Stimulated activated memory B cell treated with anti-CD40 and anti-IgM and Interleukin-4, amounts not matched to agents 10 μg/mL and 1 μg/mL and 100 μg/mL, for 72 hours (primary cell): ENCODE measurements around the gene CGN.
A peak's percentile ranks its signal among the peaks of the same experiment; 100 is the strongest.

Experiments
- ATAC-seq: fragments of 150-1000 bp; cut with Tn5 transposase; 2 replicates; pipeline ENCODE4 v1.10.0; 2021
- H3K27ac Mint-ChIP-seq: one replicate; pipeline ENCODE4 v1.8.0; 2022; ENCODE audit warnings: mild to moderate bottlenecking, mixed read lengths
- H3K27me3 Mint-ChIP-seq: one replicate; pipeline ENCODE4 v1.8.0; 2022; ENCODE audit warnings: mixed read lengths
- H3K36me3 Mint-ChIP-seq: one replicate; pipeline ENCODE4 v1.8.0; 2022; ENCODE audit warnings: mixed read lengths
- H3K4me1 Mint-ChIP-seq: one replicate; pipeline ENCODE4 v1.8.0; 2022; ENCODE audit warnings: mixed read lengths
- H3K4me3 Mint-ChIP-seq: one replicate; pipeline ENCODE4 v1.8.0; 2022; ENCODE audit warnings: mild to moderate bottlenecking, moderate library complexity, mixed read lengths
- H3K9me3 Mint-ChIP-seq: one replicate; pipeline ENCODE4 v1.8.0; 2022; ENCODE audit warnings: mixed read lengths

Gene CGN, protein sequence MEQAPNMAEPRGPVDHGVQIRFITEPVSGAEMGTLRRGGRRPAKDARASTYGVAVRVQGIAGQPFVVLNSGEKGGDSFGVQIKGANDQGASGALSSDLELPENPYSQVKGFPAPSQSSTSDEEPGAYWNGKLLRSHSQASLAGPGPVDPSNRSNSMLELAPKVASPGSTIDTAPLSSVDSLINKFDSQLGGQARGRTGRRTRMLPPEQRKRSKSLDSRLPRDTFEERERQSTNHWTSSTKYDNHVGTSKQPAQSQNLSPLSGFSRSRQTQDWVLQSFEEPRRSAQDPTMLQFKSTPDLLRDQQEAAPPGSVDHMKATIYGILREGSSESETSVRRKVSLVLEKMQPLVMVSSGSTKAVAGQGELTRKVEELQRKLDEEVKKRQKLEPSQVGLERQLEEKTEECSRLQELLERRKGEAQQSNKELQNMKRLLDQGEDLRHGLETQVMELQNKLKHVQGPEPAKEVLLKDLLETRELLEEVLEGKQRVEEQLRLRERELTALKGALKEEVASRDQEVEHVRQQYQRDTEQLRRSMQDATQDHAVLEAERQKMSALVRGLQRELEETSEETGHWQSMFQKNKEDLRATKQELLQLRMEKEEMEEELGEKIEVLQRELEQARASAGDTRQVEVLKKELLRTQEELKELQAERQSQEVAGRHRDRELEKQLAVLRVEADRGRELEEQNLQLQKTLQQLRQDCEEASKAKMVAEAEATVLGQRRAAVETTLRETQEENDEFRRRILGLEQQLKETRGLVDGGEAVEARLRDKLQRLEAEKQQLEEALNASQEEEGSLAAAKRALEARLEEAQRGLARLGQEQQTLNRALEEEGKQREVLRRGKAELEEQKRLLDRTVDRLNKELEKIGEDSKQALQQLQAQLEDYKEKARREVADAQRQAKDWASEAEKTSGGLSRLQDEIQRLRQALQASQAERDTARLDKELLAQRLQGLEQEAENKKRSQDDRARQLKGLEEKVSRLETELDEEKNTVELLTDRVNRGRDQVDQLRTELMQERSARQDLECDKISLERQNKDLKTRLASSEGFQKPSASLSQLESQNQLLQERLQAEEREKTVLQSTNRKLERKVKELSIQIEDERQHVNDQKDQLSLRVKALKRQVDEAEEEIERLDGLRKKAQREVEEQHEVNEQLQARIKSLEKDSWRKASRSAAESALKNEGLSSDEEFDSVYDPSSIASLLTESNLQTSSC

DNA sequence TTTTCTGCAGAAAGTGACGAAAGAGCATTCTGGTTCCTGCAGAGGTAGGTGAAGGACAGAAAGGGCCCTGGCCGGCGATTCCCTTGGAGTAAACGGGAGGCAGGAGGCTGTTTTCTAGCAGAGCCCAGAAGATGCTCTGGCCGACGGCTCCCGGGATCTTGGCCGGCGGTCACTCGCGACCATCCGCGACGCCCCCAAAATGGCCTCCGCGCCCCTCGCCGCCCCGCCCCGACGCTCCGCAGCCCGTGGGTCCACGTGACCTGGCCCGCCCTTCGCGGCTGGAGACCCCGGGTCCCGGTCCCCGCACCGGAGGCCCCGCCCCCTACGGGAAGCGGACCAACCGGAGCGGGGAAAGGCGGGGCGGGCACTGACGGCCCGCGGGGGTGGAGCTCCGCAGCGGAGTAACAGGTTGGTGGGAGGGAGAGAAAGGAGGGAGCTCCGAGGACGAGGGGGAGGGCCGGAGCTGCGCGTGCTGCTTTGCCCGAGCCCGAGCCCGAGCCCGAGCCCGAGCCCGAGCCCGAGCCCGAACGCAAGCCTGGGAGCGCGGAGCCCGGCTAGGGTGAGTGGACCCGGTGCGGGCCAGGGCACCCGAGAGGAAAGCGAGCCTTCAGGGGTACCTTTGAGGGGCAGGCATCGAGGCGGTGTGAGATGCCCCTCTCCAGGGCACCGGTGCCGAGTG lies at the start of gene CGN:
Gene CGN, plus strand, starts transcription at position 431 of the 679 bp plus-strand sequence. CDS start 7,133 bp downstream, outside the sequence.
- Mint-ChIP-seq H3K4me1 (peaks cover 34% of the 10 kb centered on the region), H3K27me3 (no peaks in the 10 kb centered on the region), H3K36me3 (no peaks in the 10 kb centered on the region), H3K9me3 (no peaks in the 10 kb centered on the region), H3K4me3 (peak within 1 kb of the TSS; percentile 94), H3K27ac (peak within 1 kb of the TSS; percentile 57)
- ATAC-seq, result peak; percentile 97

DNA sequence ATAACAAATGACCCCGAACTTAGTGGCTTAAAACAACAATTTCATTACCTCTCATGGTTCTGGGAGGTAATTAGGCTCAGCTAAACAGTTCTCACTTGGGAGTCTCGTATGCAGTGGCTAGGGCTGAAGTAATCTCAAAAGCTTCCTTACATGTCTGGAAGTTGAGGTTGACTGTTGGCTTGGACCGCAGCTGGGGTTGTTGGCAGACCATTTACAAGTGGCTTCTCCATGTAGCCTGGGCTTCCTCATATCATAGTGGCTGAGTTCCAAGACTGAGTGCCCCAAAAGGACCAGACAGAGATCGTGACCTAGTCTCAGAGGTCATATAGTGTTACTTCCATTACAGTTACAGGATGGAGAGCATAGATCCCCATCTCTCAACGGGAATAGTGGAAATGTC lies 49.5 kb upstream of the CGN start:
- Mint-ChIP-seq H3K9me3 (no peaks in the 10 kb centered on the region), H3K4me3 (no peak overlapping the region), H3K27ac (no peak overlapping the region), H3K4me1 (peaks cover 8% of the 10 kb centered on the region), H3K36me3 (no peaks in the 10 kb centered on the region), H3K27me3 (peaks cover 31% of the 10 kb centered on the region)
- no peak for ATAC-seq

DNA sequence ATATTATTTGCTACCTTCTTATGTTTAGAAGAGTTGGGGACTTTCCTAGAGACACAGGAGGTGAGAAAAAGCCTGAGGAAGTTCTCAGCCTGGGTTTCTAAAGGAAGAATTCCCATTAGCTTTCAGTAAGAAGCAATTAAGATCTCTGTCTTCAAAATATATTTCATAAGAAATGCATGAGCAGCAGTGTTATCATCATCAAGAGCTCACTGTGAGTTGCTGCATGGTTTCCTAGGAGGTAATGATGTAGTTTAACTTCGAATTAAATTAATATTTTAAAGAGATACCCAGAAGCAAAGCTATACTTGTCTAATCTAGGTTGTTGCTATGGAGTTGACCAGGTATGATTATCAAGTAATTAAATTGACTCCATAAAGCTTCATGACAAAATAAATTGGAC lies 46.2 kb upstream of the CGN start:
- Mint-ChIP-seq H3K4me1 (no peaks in the 10 kb centered on the region), H3K27ac (no peak overlapping the region), H3K9me3 (no peaks in the 10 kb centered on the region), H3K36me3 (no peaks in the 10 kb centered on the region), H3K27me3 (peaks cover 31% of the 10 kb centered on the region), H3K4me3 (no peak overlapping the region)
- no peak for ATAC-seq

DNA sequence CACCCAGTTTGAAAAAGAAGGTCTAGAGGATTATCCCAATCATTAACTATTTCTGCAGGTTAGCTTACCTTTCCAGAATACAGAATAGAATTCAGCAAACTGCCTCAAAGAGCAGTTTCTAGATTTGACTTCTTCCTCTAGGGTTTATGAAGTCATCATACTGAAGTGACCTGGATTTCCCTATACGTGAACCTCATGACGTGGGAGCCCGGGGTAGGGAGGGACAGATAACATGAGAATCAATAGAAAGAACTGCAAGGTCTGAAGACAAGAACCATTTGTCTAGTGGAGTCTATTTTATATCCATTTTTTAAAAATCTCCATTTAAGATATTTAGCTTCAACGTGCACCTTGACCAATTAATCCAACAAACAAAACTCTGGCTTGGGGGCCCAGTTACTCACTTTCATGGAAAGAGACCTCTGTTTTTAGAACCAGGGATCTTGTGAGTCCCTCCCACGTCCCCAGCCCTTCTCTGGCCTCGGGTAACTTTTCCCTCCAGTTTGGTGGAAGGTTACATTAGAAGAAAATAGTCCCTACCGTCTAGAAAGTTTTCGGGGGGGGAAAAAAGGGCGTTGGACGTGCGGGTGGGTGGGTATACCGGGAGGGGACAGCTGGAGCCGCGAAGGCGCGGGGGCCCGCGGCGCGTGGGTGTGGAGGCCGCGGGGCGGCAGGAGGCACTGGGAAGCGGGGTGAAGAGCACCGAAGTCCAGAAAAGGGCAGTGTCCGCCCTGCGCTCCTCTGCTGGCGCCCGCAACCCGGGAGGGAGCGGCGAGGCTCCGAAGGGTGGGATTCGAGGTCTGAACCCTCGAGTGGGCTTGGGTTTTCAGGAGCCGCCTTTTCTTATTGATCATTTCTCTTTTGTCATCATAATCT lies 38.1 kb upstream of the CGN start:
- peak; percentile 54 for ATAC-seq
- H3K9me3 Mint-ChIP-seq, result no peaks in the 10 kb centered on the region
- peak overlapping the region; percentile 73 for H3K27ac Mint-ChIP-seq
- peaks cover 8% of the 10 kb centered on the region for H3K4me1 Mint-ChIP-seq
- no peaks in the 10 kb centered on the region for H3K36me3 Mint-ChIP-seq
- H3K4me3 Mint-ChIP-seq, result peak overlapping the region; percentile 78
- H3K27me3 Mint-ChIP-seq, result no peaks in the 10 kb centered on the region

DNA sequence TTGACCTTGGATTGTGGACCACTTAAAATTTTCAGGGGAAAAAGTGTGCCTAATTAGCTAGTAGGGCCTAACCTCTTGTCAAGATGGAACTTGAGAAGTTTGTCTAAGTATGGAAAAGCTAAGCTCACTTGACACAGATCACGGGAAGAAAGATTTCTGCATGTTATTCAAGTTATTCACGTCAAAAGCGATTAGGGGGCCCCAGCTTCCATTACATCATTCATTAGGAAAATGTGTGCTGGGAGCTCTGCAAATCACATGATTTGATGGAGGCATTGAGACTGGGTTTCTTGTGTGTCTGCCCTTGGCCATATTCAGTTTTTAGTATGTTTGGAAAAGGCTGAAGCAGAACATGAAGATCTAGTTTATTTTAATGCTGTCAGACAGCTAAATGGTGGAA lies 36.4 kb upstream of the CGN start:
- H3K4me1 Mint-ChIP-seq, result peaks cover 8% of the 10 kb centered on the region
- no peak overlapping the region for H3K27ac Mint-ChIP-seq
- H3K9me3 Mint-ChIP-seq, result no peaks in the 10 kb centered on the region
- H3K4me3 Mint-ChIP-seq, result no peak overlapping the region
- no peak for ATAC-seq
- H3K36me3 Mint-ChIP-seq, result no peaks in the 10 kb centered on the region
- no peaks in the 10 kb centered on the region for H3K27me3 Mint-ChIP-seq

DNA sequence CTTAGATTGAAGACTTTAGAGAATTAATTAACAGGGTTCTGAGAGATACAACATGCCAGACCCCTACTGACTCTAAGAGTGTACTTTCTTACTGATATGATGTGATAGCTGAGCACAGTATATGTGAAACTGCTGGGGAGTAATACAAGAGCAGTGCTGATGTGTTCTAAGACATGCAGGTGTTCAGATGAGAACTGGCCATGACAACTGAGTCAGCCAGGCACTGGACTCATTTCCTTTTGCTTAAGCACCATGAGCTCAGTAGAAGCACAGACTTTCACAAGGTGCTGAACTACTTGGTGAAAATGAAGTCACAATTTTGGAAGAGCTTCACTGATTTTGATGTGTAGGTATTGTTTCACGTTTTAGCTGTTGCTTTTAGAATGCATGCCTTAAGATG lies 36.0 kb upstream of the CGN start:
- ATAC-seq, result peak; percentile 64
- Mint-ChIP-seq H3K4me1 (peaks cover 8% of the 10 kb centered on the region), H3K27me3 (no peaks in the 10 kb centered on the region)

DNA sequence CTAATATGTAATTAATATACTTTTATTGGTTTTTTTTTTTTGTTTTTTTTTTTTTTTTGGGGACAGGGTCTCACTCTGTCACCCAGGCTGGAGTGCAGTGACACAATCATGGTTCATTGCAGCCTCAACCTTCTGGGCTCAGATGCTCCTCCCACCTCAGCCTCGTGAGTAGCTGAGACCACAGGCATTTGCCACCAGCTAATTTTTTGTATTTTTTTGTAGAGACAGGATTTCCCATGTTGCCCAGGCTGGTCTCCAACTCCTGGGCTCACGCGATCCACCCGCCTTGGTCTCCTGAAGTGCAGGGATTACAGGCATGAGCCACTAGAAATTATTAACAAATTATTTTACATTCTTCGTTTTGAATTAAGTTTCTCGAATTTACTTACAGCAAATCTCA lies 35.1 kb upstream of the CGN start:
- Mint-ChIP-seq H3K36me3 (no peaks in the 10 kb centered on the region), H3K27me3 (no peaks in the 10 kb centered on the region), H3K27ac (no peak overlapping the region), H3K4me3 (no peak overlapping the region), H3K4me1 (peaks cover 8% of the 10 kb centered on the region), H3K9me3 (no peaks in the 10 kb centered on the region)
- ATAC-seq, result no peak

More for the DNA sequence above, 36.0 kb upstream of the CGN start:
- no peak overlapping the region for H3K27ac Mint-ChIP-seq
- no peak overlapping the region for H3K4me3 Mint-ChIP-seq
- no peaks in the 10 kb centered on the region for H3K36me3 Mint-ChIP-seq
- no peaks in the 10 kb centered on the region for H3K9me3 Mint-ChIP-seq

DNA sequence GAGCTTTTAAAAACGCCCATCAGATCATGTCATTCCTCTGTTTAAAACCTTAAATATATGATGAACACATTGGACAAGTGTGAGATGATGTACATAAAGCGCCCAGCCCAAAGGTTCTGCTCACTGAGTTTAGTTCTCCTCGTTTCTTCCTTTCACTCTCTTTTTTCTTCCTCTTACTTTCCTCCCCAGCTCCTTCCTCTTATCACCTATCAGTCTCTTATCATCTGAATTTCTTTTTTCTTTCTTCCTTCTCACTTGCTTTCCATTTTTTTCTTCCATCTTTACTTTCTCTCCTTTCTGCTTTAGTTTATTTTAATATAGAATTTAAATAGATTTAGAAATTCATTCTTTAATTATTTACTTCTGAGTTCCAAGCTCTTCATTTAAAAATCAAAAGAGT lies 34.1 kb upstream of the CGN start:
- peaks cover 8% of the 10 kb centered on the region for H3K4me1 Mint-ChIP-seq
- no peak overlapping the region for H3K4me3 Mint-ChIP-seq
- no peaks in the 10 kb centered on the region for H3K9me3 Mint-ChIP-seq
- no peak overlapping the region for H3K27ac Mint-ChIP-seq
- no peaks in the 10 kb centered on the region for H3K36me3 Mint-ChIP-seq
- no peak for ATAC-seq
- no peaks in the 10 kb centered on the region for H3K27me3 Mint-ChIP-seq

DNA sequence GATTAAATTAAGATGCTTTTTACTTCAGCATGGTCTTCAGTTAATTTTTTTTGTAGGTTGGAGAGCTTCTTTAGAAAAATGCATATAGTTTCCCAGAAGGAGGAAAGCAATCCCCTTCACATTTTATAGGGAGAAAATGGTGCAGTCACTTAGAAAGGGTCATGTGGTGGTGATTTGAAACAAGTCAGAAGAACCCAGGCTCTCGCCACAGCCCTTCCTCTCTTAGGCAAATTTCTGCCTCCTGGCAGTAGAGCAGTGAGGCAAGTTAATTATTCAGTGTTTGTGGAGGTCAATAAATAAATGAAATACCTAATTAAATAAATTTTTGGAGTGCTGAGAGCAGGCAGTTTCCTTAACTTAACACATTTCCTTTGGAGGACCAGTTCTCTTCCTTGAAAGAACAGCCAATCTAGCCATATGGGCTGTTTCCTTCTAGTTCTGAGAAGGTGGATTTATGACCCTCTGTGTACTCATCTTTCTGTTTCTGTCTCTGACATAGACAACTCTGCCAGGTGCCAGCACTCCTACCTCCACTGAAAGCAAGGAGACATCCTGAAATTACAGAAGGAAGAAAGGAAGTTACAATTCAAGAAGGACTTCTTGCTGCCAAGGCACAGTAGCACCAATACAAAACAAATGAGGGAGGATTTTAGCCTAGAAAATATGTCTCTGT lies 32.9 kb upstream of the CGN start:
- Mint-ChIP-seq H3K4me1 (no peaks in the 10 kb centered on the region), H3K9me3 (no peaks in the 10 kb centered on the region), H3K36me3 (no peaks in the 10 kb centered on the region), H3K27ac (no peak overlapping the region), H3K4me3 (no peak overlapping the region), H3K27me3 (no peaks in the 10 kb centered on the region)
- no peak for ATAC-seq

DNA sequence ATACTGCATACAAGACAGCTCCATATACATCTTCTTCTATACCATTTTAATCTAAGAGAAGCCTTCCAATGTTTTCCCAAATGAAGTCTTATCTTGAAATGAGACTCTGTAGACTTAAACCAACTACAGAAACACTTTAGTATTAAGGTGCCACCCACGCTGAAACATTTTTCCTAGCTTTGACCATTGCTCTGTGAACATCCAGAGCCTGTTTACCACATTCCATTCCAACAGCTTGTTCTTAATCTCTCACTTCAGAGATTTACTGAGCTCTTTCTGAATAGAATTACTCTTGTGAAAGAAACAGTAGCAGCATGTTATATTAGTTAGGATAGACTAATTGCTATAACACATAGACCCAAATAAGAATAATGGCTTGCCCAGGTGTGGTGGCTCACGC lies 32.3 kb upstream of the CGN start:
- Mint-ChIP-seq H3K27me3 (no peaks in the 10 kb centered on the region), H3K4me1 (no peaks in the 10 kb centered on the region), H3K9me3 (no peaks in the 10 kb centered on the region), H3K36me3 (no peaks in the 10 kb centered on the region), H3K4me3 (no peak overlapping the region), H3K27ac (no peak overlapping the region)
- no peak for ATAC-seq

DNA sequence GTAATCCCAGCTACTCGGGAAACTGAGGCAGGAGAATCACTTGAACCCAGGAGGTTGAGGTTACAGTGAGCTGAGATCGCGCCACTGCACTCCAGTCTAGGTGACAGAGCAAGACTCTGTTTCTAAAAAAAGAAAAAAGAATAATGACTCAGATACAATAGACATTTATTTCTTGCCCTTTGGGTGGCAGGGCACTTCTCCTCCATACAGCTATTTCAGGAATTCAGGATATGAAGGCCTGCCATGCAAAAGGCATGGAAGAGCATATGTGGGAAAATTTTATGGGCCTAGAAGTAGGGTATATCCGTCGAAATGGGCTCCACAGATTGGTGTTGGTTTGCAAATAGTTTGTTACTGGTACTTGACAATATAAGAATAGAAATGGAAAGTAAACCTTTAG lies 31.7 kb upstream of the CGN start:
- H3K9me3 Mint-ChIP-seq, result no peaks in the 10 kb centered on the region
- no peaks in the 10 kb centered on the region for H3K27me3 Mint-ChIP-seq
- ATAC-seq, result no peak
- no peaks in the 10 kb centered on the region for H3K36me3 Mint-ChIP-seq
- H3K27ac Mint-ChIP-seq, result no peak overlapping the region
- H3K4me1 Mint-ChIP-seq, result no peaks in the 10 kb centered on the region
- no peak overlapping the region for H3K4me3 Mint-ChIP-seq

DNA sequence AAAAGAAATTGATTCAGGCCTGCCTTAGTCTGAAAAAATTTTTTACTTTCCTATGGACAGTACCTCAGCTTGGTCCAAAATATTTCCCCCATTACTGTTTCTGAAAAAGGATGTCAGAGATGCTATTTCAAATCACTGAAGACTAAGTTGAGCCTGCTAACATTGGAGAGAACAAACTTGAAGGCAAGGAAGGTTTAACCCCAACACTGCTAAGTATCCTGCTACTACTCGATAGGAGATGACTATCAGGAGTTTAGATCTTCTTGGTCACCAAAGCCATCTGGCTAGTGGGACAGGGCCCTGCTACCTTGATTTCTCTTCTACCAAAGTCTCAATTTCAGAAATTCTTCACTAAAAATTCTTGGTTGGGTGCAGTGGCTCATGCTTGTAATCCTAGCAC lies 29.2 kb upstream of the CGN start:
- ATAC-seq, result no peak
- Mint-ChIP-seq H3K4me3 (no peak overlapping the region), H3K27me3 (no peaks in the 10 kb centered on the region), H3K4me1 (no peaks in the 10 kb centered on the region), H3K36me3 (no peaks in the 10 kb centered on the region), H3K9me3 (no peaks in the 10 kb centered on the region), H3K27ac (no peak overlapping the region)

DNA sequence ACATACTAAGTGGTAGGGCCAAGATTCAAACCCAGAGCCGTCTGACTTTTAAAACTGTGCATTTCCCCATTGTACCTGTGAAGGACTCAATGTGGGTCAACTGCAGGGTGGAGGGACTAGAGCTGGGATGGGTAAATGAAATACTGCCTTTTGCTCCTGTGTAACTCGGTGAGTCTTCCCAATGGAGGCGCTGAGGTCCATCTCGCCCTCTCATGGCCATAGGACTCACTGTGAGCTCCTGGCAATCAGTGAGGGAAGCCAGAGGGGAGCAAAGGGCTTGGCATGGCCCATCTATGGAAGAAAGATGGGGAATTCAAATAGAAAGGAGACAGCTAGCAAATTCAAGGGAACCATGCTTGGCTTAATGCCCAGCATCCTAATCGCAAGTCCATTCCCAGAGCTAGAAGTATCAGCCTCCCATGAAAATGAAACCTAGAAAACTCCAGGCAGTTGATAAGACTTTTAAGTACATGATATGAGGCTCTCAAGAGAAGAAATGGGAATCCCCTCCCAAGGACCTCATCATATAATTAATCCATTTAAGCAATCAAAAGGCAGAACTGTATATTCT lies 25.4 kb upstream of the CGN start:
- H3K9me3 Mint-ChIP-seq, result no peaks in the 10 kb centered on the region
- H3K4me3 Mint-ChIP-seq, result no peak overlapping the region
- no peaks in the 10 kb centered on the region for H3K27me3 Mint-ChIP-seq
- no peaks in the 10 kb centered on the region for H3K36me3 Mint-ChIP-seq
- ATAC-seq, result no peak
- no peaks in the 10 kb centered on the region for H3K4me1 Mint-ChIP-seq
- no peak overlapping the region for H3K27ac Mint-ChIP-seq
